Ovary (tissue), 3 donors: ENCODE data around the gene RMND5B.

Experiments used
- EP300 ChIP-seq: sonication (generic); formaldehyde crosslinking; IDR thresholded peaks from one replicate; pipeline ENCODE4 v1.6.1; 2017; ENCODE audit warnings: antibody characterized with exemption
- POLR2A ChIP-seq: fragments of 450-650 bp; IDR thresholded peaks from one replicate; pipeline ENCODE4 v1.6.1; 2017; ENCODE audit warnings: antibody characterized with exemption, mild to moderate bottlenecking, moderate library complexity
- TF ChIP-seq, protein P1 (sequence below), 3 donors: fragments of 450-650 bp in 2 of 3; fragments of 200-600 bp in 1 of 3; IDR thresholded peaks; one replicate each; pipeline versions ENCODE4 v1.5.1 to v1.8.0; 2016 to 2022; ENCODE audit warnings: antibody characterized with exemption in 3 of 3, mild to moderate bottlenecking in 1 of 3
- donor health status: DM: no; HTN: no; CAD: no.

DNA sequence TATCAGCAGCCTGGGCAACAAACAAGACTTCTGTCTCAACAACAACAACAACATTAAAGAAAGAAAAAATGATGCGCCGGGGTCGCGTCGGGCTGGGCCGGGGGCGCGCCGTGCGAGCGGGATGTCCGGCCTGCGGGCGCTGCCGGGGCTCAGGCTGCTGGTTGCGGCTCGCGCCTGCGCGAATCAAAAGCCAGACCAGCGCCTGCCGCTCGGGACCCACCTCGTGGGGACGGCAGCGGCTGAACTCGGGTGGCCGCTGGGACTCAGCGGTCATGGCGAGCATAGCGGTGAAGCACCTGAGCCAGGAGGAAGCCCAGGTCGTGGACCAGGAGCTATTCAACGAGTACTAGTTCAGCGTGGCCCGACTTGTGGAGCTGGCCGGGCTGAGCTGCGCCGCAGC, 34.8 kb downstream of the RMND5B start:
- TF ChIP-seq, protein P1, sequence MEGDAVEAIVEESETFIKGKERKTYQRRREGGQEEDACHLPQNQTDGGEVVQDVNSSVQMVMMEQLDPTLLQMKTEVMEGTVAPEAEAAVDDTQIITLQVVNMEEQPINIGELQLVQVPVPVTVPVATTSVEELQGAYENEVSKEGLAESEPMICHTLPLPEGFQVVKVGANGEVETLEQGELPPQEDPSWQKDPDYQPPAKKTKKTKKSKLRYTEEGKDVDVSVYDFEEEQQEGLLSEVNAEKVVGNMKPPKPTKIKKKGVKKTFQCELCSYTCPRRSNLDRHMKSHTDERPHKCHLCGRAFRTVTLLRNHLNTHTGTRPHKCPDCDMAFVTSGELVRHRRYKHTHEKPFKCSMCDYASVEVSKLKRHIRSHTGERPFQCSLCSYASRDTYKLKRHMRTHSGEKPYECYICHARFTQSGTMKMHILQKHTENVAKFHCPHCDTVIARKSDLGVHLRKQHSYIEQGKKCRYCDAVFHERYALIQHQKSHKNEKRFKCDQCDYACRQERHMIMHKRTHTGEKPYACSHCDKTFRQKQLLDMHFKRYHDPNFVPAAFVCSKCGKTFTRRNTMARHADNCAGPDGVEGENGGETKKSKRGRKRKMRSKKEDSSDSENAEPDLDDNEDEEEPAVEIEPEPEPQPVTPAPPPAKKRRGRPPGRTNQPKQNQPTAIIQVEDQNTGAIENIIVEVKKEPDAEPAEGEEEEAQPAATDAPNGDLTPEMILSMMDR (IDR thresholded peaks at IDR 0.05) = no peak
- no peak for TF ChIP-seq POLR2A
- TF ChIP-seq EP300 = no peak
